GM10266 (cell line): ENCODE results near the gene EPN3.

Source experiments
- DNase-seq: peaks from one replicate; pipeline ENCODE4 v3.0.0; 2012; ENCODE audit errors: extremely low spot score
- CTCF ChIP-seq: IDR thresholded peaks from 2 replicates; pipeline ENCODE4 v1.5.1; 2012; ENCODE audit warnings: mild to moderate bottlenecking, low read depth; ENCODE audit not compliant: control insufficient read depth, insufficient read depth; ENCODE audit errors: missing control alignments

Gene EPN3

GRCh38 chr17:50545311-50545710 is 12.8 kb downstream of the EPN3 start:
- no peak for DNase-seq
- TF ChIP-seq CTCF: no peak

GRCh38 chr17:50546701-50547034 is 14.1 kb downstream of the EPN3 start:
- TF ChIP-seq CTCF: no peak
- DNase-seq: no peak

- DNase-seq: peak; percentile 95
- TF ChIP-seq CTCF: peak; percentile 99
Observed at GRCh38 chr17:50547035-50547735, 14.7 kb downstream of the EPN3 start, which contains the start of gene SPATA20. SPATA20 (plus strand) TSS chr17:50547174; CDS start chr17:50547209, 35 bp downstream.

GRCh38 chr17:50547736-50548083 is 15.2 kb downstream of the EPN3 start:
- no peak for DNase-seq
- TF ChIP-seq CTCF: no peak

GRCh38 chr17:50548831-50549230 is 16.3 kb downstream of the EPN3 start:
- no peak for DNase-seq

GRCh38 chr17:50549256-50549941 is 16.9 kb downstream of the EPN3 start:
- TF ChIP-seq CTCF: no peak
- DNase-seq: no peak

More at GRCh38 chr17:50548831-50549230, 16.3 kb downstream of the EPN3 start:
- TF ChIP-seq CTCF: no peak

GRCh38 chr17:50549969-50550368 is 17.4 kb downstream of the EPN3 start:
- no peak for TF ChIP-seq CTCF
- no peak for DNase-seq
